Measurements from ENCODE around the gene TMC1. TPM values are rescaled to one million over a fixed set of nuclear protein-coding genes. Genes with fewer than 3 reads are reported as not detected.
"Not testable (repeated sequence)": the region's sequence is repeated elsewhere in the genome, so short reads cannot be mapped to it uniquely, and the experiment has no call there.

The TMC1 gene
- total and polyA plus RNA-seq, 5 donors: 0.05 to 0.45 TPM; not detected in 3

DNA sequence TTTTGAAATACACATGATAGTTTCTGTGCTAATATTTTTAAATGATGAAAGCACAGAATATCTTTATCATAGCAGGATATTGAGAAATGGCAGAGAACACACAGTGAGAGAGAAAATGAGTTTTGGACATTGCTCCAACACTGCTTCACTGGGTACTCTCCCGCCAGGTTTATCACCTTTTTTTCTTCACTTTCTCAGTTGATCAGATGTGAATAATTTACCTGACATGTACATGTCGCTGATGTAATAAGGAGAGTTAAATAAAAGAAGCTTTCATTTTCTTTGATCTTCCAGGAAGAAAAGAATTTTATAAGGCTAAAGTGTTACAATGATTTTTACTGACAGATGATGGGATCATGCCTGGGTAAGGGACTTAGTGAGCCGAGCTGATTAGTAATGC, 297.0 kb downstream of the TMC1 start:
- intact Hi-C loops (cut with DNase I): loop anchor here in 1 of 4 donors (5.0 kb wide), 1 partner anchor 536 kb away; no protein-coding TSS in a partner anchor
- Histone ChIP-seq H3K27ac (ENCODE audit: low read length) (no peak overlapping the region), H3K4me3 (ENCODE audit: low read length) (no peak overlapping the region), H3K4me1 (ENCODE audit: control insufficient read depth, insufficient read depth, low read length) (peaks cover 1% of the 10 kb centered on the region), H3K27me3 (ENCODE audit: control insufficient read depth, insufficient read depth) (no peaks in the 10 kb centered on the region), H3K9me3 (ENCODE audit: control insufficient read depth, low read length) (no peaks in the 10 kb centered on the region)
- ATAC-seq (no peak), DNase-seq (no peak)
- 91% methylated on average over 3 of the region's 3 CpGs for WGBS

DNA sequence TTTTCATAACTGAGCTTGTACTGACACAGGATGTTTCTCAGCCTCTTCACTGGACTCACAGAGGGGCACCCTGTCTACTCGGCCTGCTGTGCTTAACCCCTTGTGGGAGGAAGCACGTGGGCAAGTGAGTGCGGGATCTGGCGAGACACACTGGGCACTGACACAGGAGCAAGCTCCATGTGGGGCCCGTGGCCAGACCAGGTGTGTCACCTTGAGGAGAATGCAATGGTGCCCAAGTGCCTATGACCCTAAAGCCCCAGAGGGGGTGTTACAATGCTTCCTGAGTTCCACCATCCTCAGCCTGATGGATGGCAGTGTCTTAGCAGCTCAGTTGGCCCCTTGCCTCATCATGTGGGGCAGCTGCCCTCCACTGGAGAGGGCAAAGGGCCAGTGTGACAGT, 302.6 kb downstream of the TMC1 start:
- Histone ChIP-seq H3K4me3 (ENCODE audit: low read length) (no peak overlapping the region), H3K27me3 (ENCODE audit: control insufficient read depth, insufficient read depth) (no peaks in the 10 kb centered on the region), H3K27ac (ENCODE audit: low read length) (no peak overlapping the region), H3K9me3 (ENCODE audit: control insufficient read depth, low read length) (no peaks in the 10 kb centered on the region), H3K4me1 (ENCODE audit: control insufficient read depth, insufficient read depth, low read length) (no peaks in the 10 kb centered on the region)
- intact Hi-C loops (cut with DNase I): loop anchor here (2.0 to 10.0 kb wide), 4 partner anchors 529 to 789 kb away; no protein-coding TSS in a partner anchor
- WGBS: 75% methylated on average over 5 of the region's 5 CpGs
- DNase-seq (peak in 1 of 3 donors; percentile 42), ATAC-seq (no peak)

DNA sequence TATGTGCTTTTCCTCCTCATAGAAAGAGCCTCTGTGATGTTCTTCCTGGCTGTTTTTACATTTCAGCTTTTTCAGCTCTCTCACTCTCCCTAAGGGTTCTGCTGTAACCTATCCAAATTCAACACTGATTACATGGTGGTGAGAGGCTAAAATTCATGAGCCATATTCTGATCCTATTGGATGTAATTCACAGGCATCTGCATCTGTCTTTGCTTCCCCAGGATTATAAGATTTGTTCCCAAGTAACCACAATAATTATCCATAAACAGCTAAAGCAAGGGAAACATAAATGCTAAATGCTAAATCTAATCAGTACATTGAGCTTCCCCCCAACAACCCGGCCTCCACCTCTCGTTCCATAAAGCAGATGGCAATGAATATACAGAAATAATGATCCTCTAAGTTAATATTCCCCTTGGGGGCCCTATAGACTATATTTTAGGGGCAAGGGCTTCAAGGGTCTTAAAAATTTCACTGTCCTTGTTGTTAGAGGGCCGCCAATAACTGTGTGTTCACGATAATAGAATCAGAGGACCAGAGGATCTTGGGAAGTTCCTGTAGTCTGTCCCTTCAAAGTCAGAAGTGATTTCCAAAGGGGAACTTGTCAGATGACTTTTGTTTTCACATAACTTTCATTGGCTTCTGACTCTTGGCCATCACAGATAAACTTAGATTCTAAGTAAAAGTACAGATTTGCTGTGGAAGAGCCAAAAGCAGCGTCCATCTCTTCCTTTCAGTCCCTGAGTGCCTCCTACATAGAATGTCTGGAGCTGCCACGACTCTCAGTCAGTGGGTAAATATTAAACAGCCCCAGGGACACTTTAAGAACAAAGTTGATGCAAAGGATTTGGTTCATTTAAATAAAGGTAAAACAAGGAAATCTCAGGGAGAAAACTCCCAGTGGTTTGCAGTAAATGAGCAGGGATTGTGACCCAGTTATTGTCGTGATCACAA, 305.9 kb downstream of the TMC1 start:
- intact Hi-C loops (cut with DNase I): loop anchor here in 2 of 4 donors (10.0 kb wide), 2 partner anchors 532 to 792 kb away; no protein-coding TSS in a partner anchor

DNA sequence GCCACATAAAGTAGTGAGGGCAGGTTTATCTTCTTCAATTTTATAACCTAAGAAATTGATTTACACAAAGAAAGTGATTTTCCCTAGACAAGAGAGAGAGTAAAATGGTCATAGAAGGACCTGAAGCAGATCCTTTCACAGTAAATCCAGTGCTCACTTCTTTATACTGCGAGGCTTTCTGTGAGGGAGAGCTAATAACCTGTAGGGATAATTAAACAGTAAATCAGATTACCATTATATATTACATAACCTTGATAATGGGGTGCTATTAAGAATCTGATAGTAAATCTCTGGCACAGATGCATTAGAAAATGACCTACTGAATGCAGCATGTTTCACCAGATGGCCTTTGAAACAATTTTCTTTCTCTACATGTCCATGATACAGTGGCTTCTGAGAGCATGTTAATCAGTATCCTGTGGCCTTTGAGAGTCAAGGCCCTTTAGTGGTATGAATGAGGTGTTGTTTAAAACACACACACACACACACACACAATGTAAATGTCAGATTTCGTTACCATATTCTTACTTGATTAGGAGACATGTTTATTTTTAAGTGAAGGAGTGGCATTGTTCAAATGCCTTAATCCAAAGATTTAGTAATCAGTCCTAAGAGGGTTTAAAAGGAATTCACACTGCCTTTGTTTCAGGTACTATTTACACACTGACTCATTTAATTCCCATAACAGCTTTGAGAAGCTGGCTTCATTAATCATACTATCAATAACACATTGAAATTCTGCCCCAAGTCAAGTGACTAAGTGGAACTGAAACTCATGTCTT, 306.7 kb downstream of the TMC1 start:
- H3K4me3 ChIP-seq (ENCODE audit: low read length): no peak overlapping the region
- 80% methylated on average over 2 of the region's 2 CpGs for WGBS
- no peak for ATAC-seq
- H3K27me3 ChIP-seq (ENCODE audit: control insufficient read depth, insufficient read depth): no peaks in the 10 kb centered on the region
- no peak overlapping the region for H3K27ac ChIP-seq (ENCODE audit: low read length)
- DNase-seq: no peak
- H3K9me3 ChIP-seq (ENCODE audit: control insufficient read depth, low read length): no peaks in the 10 kb centered on the region
- no peaks in the 10 kb centered on the region for H3K4me1 ChIP-seq (ENCODE audit: control insufficient read depth, insufficient read depth, low read length)
- intact Hi-C loops (cut with DNase I): loop anchor here in 2 of 4 donors (10.0 kb wide), 2 partner anchors 533 to 793 kb away; no protein-coding TSS in a partner anchor

More for the DNA sequence above, 305.9 kb downstream of the TMC1 start:
- DNase-seq (no peak), ATAC-seq (peak; percentile 73 to 92)
- no peaks in the 10 kb centered on the region for H3K27me3 ChIP-seq (ENCODE audit: control insufficient read depth, insufficient read depth)
- H3K4me3 ChIP-seq (ENCODE audit: low read length): no peak overlapping the region
- H3K4me1 ChIP-seq (ENCODE audit: control insufficient read depth, insufficient read depth, low read length): no peaks in the 10 kb centered on the region
- WGBS: 49% methylated on average over 7 of the region's 7 CpGs
- H3K27ac ChIP-seq (ENCODE audit: low read length): no peak overlapping the region
- no peaks in the 10 kb centered on the region for H3K9me3 ChIP-seq (ENCODE audit: control insufficient read depth, low read length)

DNA sequence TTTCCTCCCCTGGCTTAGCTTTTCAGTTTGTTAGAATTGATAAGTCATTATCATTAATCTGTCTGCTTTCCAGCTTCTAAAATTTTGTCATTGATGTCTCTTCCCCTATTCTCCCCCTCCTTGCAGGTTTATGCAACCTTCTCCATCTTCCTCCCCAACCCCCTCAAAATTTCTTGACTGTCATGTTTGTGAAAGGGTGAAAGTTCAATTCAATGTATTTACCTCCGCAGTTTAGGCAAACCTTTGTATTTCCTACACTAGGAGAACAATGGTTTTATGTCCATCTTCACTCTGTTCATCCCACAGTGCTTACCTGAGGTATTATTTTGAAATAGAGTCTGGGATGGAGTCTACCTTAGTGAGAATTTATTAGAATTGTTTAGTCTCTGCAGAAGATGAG, 313.6 kb downstream of the TMC1 start:
- ATAC-seq (no peak), DNase-seq (no peak)
- Histone ChIP-seq H3K27ac (ENCODE audit: low read length) (no peak overlapping the region), H3K4me3 (ENCODE audit: low read length) (no peak overlapping the region), H3K4me1 (ENCODE audit: control insufficient read depth, insufficient read depth, low read length) (no peaks in the 10 kb centered on the region), H3K9me3 (ENCODE audit: control insufficient read depth, low read length) (no peaks in the 10 kb centered on the region), H3K27me3 (ENCODE audit: control insufficient read depth, insufficient read depth) (no peaks in the 10 kb centered on the region)
- intact Hi-C loops (cut with DNase I): no loop called here
- 84% methylated on average over 1 of the region's 1 CpG for WGBS

DNA sequence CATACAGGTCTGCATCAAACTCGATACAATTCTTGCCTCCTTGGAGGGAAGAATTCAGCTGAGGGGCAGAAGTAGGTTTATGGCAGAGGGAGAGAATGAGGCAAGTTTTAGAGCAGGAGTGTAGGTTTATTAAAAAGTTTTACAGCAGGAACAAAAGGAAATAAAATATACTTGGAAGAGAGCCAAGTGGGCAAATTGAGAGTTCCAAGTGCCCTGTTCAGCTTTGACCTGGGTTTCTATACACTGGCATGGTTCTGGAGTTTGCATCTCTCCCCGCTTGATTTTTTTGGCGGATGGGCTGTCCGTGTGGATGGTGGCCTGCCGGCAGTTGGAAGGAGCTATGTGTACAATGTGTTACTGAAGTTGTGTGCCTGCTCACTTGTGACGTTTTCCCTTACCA, 315.4 kb downstream of the TMC1 start:
- no peak overlapping the region for H3K27ac ChIP-seq (ENCODE audit: low read length)
- H3K9me3 ChIP-seq (ENCODE audit: control insufficient read depth, low read length): no peaks in the 10 kb centered on the region
- no peaks in the 10 kb centered on the region for H3K27me3 ChIP-seq (ENCODE audit: control insufficient read depth, insufficient read depth)
- DNase-seq (no peak), ATAC-seq (no peak)
- no peak overlapping the region for H3K4me3 ChIP-seq (ENCODE audit: low read length)
- H3K4me1 ChIP-seq (ENCODE audit: control insufficient read depth, insufficient read depth, low read length): no peaks in the 10 kb centered on the region
- intact Hi-C loops (cut with DNase I): no loop called here
- WGBS: 93% methylated on average over 6 of the region's 6 CpGs

DNA sequence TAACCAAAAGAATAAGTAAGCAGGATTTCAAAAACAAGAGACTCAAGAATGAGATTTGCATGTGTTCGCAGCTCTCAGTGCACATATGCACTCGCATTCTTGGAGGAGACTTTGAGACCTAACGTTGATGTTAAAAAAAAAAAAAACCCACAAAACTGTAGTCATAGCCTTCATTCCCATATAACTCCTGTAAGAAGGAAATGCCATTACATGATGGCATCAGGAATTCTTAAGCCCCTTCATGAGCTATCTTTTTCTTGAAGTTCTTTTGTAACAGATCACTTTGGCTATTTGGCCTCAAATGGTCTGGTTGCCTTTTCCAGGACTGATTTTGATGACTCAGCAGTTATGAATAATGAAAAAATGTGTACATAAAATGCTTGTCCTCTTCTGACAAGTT, 317.7 kb downstream of the TMC1 start:
- DNase-seq: no peak
- WGBS: 59% methylated on average over 3 of the region's 3 CpGs
- no peak overlapping the region for H3K4me3 ChIP-seq (ENCODE audit: low read length)
- no peaks in the 10 kb centered on the region for H3K9me3 ChIP-seq (ENCODE audit: control insufficient read depth, low read length)
- intact Hi-C loops (cut with DNase I): no loop called here
- H3K27me3 ChIP-seq (ENCODE audit: control insufficient read depth, insufficient read depth): no peaks in the 10 kb centered on the region
- H3K4me1 ChIP-seq (ENCODE audit: control insufficient read depth, insufficient read depth, low read length): no peaks in the 10 kb centered on the region
- no peak overlapping the region for H3K27ac ChIP-seq (ENCODE audit: low read length)
- ATAC-seq: no peak

DNA sequence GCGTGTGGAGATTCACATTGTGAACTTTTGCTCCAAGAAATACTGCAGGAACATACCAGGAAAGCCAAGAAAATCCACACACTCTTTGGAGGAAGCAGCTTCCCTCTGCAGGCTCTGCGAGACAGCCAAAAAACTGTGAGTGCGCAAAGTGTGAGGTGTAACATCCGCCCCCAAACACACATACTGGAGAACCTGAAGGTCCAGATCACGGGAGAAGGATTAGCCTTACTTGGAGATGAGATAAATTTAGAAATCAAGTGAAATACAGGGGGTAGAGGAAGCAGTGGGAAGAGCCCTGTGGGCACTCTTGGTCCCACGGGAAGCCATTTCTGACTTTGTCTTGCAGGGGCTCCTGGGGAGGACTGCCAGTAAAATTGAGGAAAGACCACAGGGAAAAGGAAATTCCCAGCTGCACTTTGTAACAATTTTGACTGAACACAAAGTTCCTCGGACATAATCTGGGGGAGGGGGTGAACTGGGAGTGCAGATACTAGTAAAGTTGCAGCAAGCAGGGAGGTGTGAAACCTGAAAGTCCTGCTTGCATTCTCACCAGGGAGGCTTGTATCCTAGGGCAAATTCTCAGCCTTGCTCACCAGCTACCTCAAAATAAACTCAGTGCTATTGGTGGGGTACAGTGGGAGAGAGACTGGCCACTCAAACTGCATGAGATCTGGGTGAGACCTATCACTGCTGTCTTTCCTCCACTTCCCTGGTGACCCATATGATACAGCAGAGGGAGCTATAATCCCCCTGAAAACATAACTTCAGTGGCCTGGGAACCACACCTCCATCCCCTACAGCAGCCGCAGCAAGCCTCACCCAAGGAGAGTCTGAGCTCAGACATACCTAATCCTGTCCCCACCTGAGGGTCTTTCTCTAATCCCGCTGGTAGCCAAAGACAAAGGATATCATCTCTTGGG, 322.4 kb downstream of the TMC1 start:
- Histone ChIP-seq H3K9me3 (ENCODE audit: control insufficient read depth, low read length) (peaks cover 2% of the 10 kb centered on the region), H3K27ac (ENCODE audit: low read length) (no peak overlapping the region), H3K4me3 (ENCODE audit: low read length) (no peak overlapping the region), H3K4me1 (ENCODE audit: control insufficient read depth, insufficient read depth, low read length) (no peaks in the 10 kb centered on the region), H3K27me3 (ENCODE audit: control insufficient read depth, insufficient read depth) (no peaks in the 10 kb centered on the region)
- DNase-seq (no peak), ATAC-seq (no peak)
- intact Hi-C loops (cut with DNase I): no loop called here
- 51% methylated on average over 9 of the region's 9 CpGs for WGBS

DNA sequence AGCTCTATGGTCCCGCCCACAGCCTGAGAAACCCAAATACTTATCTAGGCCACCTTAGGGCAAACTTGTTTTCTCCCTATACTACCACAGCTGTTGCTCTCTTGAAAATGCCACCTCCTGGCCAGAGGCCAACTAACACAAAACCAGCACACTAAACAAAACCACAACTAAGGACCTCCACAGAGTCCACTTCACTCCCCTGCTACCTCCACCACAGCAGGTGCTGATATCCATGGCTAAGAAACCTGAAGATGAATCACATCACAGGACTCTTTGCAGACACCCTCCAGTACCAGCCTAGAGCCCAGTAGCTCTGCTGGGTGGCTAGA, 323.0 kb downstream of the TMC1 start:
- WGBS: 98% methylated on average over 1 of the region's 1 CpG
- Histone ChIP-seq H3K9me3 (ENCODE audit: control insufficient read depth, low read length) (peaks cover 2% of the 10 kb centered on the region), H3K4me3 (ENCODE audit: low read length) (no peak overlapping the region), H3K27me3 (ENCODE audit: control insufficient read depth, insufficient read depth) (no peaks in the 10 kb centered on the region), H3K27ac (ENCODE audit: low read length) (no peak overlapping the region), H3K4me1 (ENCODE audit: control insufficient read depth, insufficient read depth, low read length) (no peaks in the 10 kb centered on the region)
- no peak for ATAC-seq
- intact Hi-C loops (cut with DNase I): no loop called here
- DNase-seq: no peak

DNA sequence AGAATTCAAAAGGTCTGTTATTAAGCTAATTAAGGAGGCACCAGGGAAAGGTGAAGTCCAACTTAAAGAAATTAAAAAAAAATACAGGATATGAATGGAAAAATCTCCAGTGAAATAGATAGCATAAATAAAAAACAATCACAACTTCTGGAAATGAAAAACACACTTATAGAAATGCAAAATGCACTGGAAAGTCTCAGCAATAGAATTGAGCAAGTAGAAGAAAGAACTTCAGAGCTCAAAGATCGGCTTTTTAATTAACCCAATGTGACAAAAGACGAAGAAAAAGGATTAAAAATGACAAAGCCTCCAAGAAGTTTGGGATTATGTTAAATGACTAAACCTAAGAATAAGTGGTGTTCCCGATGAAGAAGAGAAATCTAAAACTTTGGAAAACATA, 323.6 kb downstream of the TMC1 start:
- intact Hi-C loops (cut with DNase I): not testable (repeated sequence)

More for the DNA sequence above, 323.6 kb downstream of the TMC1 start:
- not testable (repeated sequence) for H3K9me3 ChIP-seq (ENCODE audit: control insufficient read depth, low read length); H3K27ac ChIP-seq (ENCODE audit: low read length); H3K4me3 ChIP-seq (ENCODE audit: low read length); DNase-seq; H3K4me1 ChIP-seq (ENCODE audit: control insufficient read depth, insufficient read depth, low read length); ATAC-seq; H3K27me3 ChIP-seq (ENCODE audit: control insufficient read depth, insufficient read depth)
- 92% methylated on average over 3 of the region's 3 CpGs for WGBS
